ENCODE results near the gene RFX6. TPM values are rescaled to one million over a fixed set of nuclear protein-coding genes. Genes with fewer than 3 reads are reported as not detected.

Gene RFX6
- total and polyA plus RNA-seq, 9 donors = not detected

DNA sequence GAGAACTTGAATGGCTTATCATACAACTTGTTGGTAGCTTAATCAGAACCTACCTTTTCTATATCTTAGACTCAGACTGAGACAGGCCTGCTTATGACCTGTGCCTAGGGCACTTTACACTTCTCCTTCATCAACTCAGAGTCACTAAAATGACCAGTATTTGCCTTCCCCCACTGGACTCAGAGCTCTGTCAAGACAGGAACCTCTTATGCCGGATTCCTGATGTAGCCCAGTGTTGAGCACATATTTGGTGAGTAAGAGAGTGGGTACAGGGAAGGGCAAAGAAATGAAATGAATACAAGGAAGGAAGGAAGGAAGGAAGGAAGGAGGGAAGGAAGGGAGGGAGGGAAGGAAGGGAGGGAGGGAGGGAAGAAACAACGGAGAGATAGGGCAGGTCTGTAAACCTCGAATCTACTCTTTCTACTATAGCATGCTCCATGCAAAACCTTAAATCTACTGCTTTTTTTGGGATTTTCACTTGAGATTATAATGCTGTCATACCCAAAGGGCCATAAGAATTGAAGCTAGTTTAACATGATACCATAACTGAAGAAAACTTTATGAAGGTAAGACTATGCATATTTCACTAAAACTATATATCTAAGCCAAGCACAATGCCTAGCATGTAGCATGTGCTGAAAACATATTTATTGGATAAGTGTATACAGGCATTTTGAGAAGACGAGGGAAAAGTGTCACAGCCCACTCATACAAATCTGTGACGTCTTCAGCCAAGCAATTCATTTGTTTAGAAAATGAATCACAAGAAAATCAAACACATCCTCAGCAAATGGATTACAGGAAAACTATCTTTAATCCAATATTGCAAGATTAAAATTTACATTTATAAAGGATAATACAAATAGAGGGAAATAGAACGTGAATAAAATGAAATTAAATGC, 89.9 kb downstream of the RFX6 start:
- TF ChIP-seq EP300 (IDR thresholded peaks at IDR 0.05) (no peak), POLR2A (IDR thresholded peaks at IDR 0.05) (no peak)
- TF ChIP-seq, protein P1, sequence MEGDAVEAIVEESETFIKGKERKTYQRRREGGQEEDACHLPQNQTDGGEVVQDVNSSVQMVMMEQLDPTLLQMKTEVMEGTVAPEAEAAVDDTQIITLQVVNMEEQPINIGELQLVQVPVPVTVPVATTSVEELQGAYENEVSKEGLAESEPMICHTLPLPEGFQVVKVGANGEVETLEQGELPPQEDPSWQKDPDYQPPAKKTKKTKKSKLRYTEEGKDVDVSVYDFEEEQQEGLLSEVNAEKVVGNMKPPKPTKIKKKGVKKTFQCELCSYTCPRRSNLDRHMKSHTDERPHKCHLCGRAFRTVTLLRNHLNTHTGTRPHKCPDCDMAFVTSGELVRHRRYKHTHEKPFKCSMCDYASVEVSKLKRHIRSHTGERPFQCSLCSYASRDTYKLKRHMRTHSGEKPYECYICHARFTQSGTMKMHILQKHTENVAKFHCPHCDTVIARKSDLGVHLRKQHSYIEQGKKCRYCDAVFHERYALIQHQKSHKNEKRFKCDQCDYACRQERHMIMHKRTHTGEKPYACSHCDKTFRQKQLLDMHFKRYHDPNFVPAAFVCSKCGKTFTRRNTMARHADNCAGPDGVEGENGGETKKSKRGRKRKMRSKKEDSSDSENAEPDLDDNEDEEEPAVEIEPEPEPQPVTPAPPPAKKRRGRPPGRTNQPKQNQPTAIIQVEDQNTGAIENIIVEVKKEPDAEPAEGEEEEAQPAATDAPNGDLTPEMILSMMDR (IDR thresholded peaks at IDR 0.05) = no peak
- Histone ChIP-seq H3K4me3 (no peak overlapping the region), H3K9me3 (no peaks in the 10 kb centered on the region), H3K36me3 (no peaks in the 10 kb centered on the region), H3K27me3 (no peaks in the 10 kb centered on the region), H3K4me1 (ENCODE audit: insufficient read depth) (no peaks in the 10 kb centered on the region), H3K27ac (no peak overlapping the region)
- DNase-seq = no peak
- intact Hi-C loops (cut with DNase I) = no loop called here
- 61 to 69% (median 65%) methylated on average over 6 of the region's 6 CpGs for WGBS, 3 donors

DNA sequence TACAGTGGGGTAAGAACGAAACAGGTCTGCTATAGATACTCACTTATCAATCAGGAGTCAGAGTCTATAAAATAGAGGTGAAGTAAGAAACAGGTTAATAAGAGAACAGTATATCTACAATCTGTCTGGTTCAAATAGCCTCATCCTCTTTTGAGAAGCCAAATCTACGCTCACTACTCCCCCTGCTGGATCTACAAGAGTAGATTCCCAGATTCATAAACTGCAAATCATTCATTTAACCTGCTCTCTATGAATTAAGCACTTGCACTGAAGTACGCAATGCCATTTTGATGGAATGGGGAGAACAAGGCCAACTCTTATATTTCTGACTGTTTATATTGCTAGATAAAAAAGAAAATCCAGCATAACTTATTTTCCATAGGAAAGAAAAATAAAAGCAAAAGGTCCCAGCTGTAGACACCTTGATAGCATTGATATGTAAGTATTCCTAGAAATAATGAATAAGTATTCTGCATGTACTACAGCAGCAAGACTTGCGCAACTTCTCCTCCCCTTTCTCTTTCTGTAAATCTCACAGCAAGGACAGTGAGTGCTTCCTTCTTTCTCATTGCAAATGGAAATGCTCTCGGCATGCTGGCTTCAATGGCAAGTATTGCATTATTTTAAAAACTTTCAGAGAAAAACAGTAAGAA, 92.3 kb downstream of the RFX6 start:
- H3K9me3 ChIP-seq = no peaks in the 10 kb centered on the region
- no peaks in the 10 kb centered on the region for H3K36me3 ChIP-seq
- no peak overlapping the region for H3K4me3 ChIP-seq
- no peak overlapping the region for H3K27ac ChIP-seq
- 25 to 27% (median 27%) methylated on average over 5 of the region's 5 CpGs for whole genome bisulfite sequencing, 3 donors
- no peaks in the 10 kb centered on the region for H3K27me3 ChIP-seq
- no peak for DNase-seq
- intact Hi-C loops (cut with DNase I) = no loop called here
- TF ChIP-seq, protein P1 (IDR thresholded peaks at IDR 0.05) = no peak
- TF ChIP-seq EP300 (IDR thresholded peaks at IDR 0.05) (no peak), POLR2A (IDR thresholded peaks at IDR 0.05) (no peak)
- no peaks in the 10 kb centered on the region for H3K4me1 ChIP-seq (ENCODE audit: insufficient read depth)

DNA sequence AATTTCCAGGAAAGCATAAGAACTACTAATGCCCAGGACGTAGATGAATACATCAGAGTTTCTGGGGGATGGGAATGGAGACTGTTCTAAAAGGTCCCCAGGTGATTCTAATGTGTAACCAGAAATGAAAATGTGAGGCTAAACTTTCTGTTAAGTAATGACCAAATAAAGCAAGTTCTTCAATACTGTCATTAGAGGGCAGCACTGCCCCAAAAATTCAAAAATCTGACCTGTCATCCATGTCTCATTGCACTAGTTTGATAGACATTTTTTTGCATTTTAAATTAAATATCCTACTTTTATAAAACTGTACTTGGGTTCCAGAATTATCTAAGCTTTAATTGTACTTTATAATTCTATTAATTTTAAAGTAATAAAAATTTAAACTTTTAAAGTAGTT, 94.9 kb downstream of the RFX6 start:
- Histone ChIP-seq H3K4me1 (ENCODE audit: insufficient read depth) (no peaks in the 10 kb centered on the region), H3K9me3 (no peaks in the 10 kb centered on the region), H3K27me3 (no peaks in the 10 kb centered on the region), H3K4me3 (no peak overlapping the region), H3K36me3 (no peaks in the 10 kb centered on the region), H3K27ac (no peak overlapping the region)
- no peak for DNase-seq
- intact Hi-C loops (cut with DNase I) = no loop called here
- 0 to 5% (median 1%) methylated on average over 1 of the region's 1 CpG for WGBS, 3 donors
- TF ChIP-seq POLR2A (IDR thresholded peaks at IDR 0.05) (no peak), EP300 (IDR thresholded peaks at IDR 0.05) (no peak)
- TF ChIP-seq, protein P1 (IDR thresholded peaks at IDR 0.05) = no peak

DNA sequence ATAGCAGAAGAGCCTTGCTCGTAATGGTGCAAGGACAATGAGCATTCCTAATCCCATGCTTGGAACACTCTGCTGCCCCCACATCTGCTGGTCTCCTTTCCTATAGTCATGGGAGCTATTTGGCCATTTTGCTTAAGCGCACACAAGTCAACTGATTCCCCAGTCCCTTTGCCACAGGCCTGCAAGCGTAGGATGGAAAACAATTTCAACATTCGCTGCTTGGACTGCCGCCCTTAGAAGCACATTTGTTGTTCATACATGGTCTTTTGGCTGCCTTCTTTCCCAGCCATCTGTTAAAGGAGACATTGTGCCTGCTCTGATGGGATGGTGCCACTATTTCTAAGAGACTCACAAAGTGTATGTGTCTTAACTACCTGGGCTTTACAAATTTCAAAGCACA, 96.9 kb downstream of the RFX6 start:
- Histone ChIP-seq H3K9me3 (no peaks in the 10 kb centered on the region), H3K4me1 (ENCODE audit: insufficient read depth) (no peaks in the 10 kb centered on the region), H3K27me3 (no peaks in the 10 kb centered on the region), H3K27ac (no peak overlapping the region), H3K36me3 (no peaks in the 10 kb centered on the region), H3K4me3 (no peak overlapping the region)
- no peak for DNase-seq
- WGBS, 3 donors = 62 to 72% (median 64%) methylated on average over 5 of the region's 5 CpGs
- TF ChIP-seq POLR2A (IDR thresholded peaks at IDR 0.05) = no peak
- intact Hi-C loops (cut with DNase I) = no loop called here
